ENCODE results near the gene SHCBP1L. TPM values are rescaled to one million over a fixed set of nuclear protein-coding genes. Genes with fewer than 3 reads are reported as not detected.

The SHCBP1L gene
- total RNA-seq, 1 experiment from 2014 or later, result not detected

- H3K27me3 Mint-ChIP-seq (ENCODE audit: low read depth), result no peaks in the 10 kb centered on the region; the same call in 1 of the 2 replicates
- no peaks in the 10 kb centered on the region for H3K79me1 ChIP-seq (ENCODE audit: insufficient read depth, low read depth, low read length, poor library complexity, severe bottlenecking)
- H2BK15ac ChIP-seq (ENCODE audit: low read depth, low read length), result no peak overlapping the region
- no peaks in the 10 kb centered on the region for H3K9me3 ChIP-seq (ENCODE audit: control insufficient read depth, low read depth, low read length)
- H2AK5ac ChIP-seq (ENCODE audit: insufficient read length, low read length), result no peak overlapping the region
- no peak overlapping the region for H3K14ac ChIP-seq (ENCODE audit: insufficient read depth, low read length)
- no peak overlapping the region for H4K5ac ChIP-seq (ENCODE audit: insufficient read length, low read depth, low read length)
- no peak overlapping the region for H4K91ac ChIP-seq (ENCODE audit: insufficient read length, low read depth, low read length)
- no peak for TF ChIP-seq CTCF (conservative IDR thresholded peaks at IDR 0.05)
- H2BK5ac ChIP-seq (ENCODE audit: insufficient read length, low read length), result no peak overlapping the region
- no peaks in the 10 kb centered on the region for H3K27me3 ChIP-seq (ENCODE audit: insufficient read depth, low read length)
- H3K4me1 ChIP-seq (ENCODE audit: insufficient read depth, low read length), result no peaks in the 10 kb centered on the region
- H4K20me1 ChIP-seq (ENCODE audit: control insufficient read depth, insufficient read depth, insufficient read length), result no peaks in the 10 kb centered on the region
- H2BK120ac ChIP-seq (ENCODE audit: low read depth, low read length, poor library complexity, severe bottlenecking), result no peak overlapping the region
- no peak overlapping the region for H3K9ac ChIP-seq (ENCODE audit: extremely low read depth, insufficient read length, low read length)
- H3K36me3 Mint-ChIP-seq (ENCODE audit: insufficient read depth in 1 of 3, low read depth in 3 of 3), result no peaks in the 10 kb centered on the region
- H3T11ph ChIP-seq (ENCODE audit: low read length), result no peak overlapping the region
- DNase-seq, result no peak
- no peak overlapping the region for H3K4me3 Mint-ChIP-seq
- H2BK20ac ChIP-seq (ENCODE audit: low read depth, low read length, poor library complexity, severe bottlenecking), result no peak overlapping the region
- no peak overlapping the region for H3K27ac Mint-ChIP-seq
- H3K4me2 ChIP-seq (ENCODE audit: insufficient read depth, insufficient read length, low read length), result no peak overlapping the region
- H3K56ac ChIP-seq (ENCODE audit: insufficient read length, low read depth, low read length), result no peak overlapping the region
- H3K4me1 Mint-ChIP-seq, result no peaks in the 10 kb centered on the region
- no peak overlapping the region for H2BK12ac ChIP-seq (ENCODE audit: insufficient read length, low read depth, low read length)
- H3K79me2 ChIP-seq (ENCODE audit: insufficient read depth, low read length), result no peaks in the 10 kb centered on the region
- H3K9me3 Mint-ChIP-seq, result peaks cover 10 to 13% of the 10 kb centered on the region in 2 experiments; a peak in 3 of 5 replicates
- no CpG with 5 or more reads among the region's 1 CpG for WGBS (ENCODE audit: extremely low coverage, insufficient read length, low lambda C conversion rate)
- H4K8ac ChIP-seq (replicated peaks; ENCODE audit: insufficient read length, low read depth, low read length), result no peak overlapping the region
- no peak overlapping the region for H2AFZ ChIP-seq (ENCODE audit: low read length)
- H3K23me2 ChIP-seq (ENCODE audit: insufficient read length, low read depth, low read length, poor library complexity, severe bottlenecking), result no peaks in the 10 kb centered on the region
- H3K23ac ChIP-seq (ENCODE audit: insufficient read length, low read depth, low read length), result no peak overlapping the region
- H3K27ac ChIP-seq (ENCODE audit: insufficient read length, low read depth, low read length), result no peak overlapping the region
- no peak overlapping the region for H3K4ac ChIP-seq (ENCODE audit: low read depth, low read length)
- no peak overlapping the region for H3K18ac ChIP-seq (ENCODE audit: insufficient read length, low read depth, low read length)
Measured at GRCh38 chr1:182930985-182931384, 22.0 kb downstream of the SHCBP1L start.
